NCI-H2196 treated with DMSO at 0.1 percent for 48 hours (cell line): ENCODE results near the gene RBM25.

ENCODE experiments used
- DNase-seq: peaks from one replicate; lab custom pipeline; 2025; ENCODE audit not compliant: unreplicated experiment; lab: John Stamatoyannopoulos, UW

RBM25 gene

DNA sequence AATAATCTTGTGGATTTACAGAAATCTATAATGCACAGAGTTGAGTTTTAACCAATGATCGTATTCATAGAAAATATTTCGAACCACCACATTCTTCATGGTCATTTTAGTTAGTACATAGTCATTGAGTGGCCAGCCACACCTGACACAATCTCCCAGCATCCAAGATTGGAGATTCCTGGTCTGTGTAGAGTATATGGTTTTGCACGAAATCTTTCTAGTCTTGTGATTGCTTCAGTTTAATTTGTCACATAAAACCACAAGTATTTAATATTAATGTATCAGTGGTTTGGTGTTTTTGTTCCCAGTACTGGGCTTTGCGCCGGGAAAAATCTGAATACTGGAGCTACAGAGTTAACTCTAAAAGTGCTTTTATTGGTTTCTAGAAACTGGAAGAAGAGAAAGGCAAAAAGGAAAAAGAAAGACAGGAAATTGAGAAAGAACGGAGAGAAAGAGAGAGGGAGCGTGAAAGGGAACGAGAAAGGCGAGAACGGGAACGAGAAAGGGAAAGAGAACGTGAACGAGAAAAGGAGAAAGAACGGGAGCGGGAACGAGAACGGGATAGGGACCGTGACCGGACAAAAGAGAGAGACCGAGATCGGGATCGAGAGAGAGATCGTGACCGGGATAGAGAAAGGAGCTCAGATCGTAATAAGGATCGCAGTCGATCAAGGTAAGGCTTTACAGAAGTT lies 44.6 kb downstream of the RBM25 start:
- DNase-seq, result no peak

DNA sequence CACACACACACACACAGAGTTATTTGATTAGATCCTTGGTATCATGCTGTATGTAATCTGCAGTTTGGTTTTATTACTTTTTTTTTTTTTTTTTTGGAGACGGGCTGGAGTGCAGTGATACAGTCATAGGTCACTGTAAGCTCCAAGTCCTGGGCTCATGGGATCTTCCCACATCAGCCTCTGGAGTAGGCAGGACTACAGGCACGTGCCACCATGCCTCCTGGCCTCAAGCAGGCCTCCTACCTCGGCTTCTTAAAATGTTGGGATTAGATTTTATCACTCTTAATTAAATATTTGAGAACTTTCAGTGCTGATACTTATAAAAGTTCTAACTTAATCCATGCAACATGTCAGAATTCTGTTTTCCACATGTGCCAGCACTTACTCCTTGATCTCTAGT lies 46.7 kb downstream of the RBM25 start:
- no peak for DNase-seq

DNA sequence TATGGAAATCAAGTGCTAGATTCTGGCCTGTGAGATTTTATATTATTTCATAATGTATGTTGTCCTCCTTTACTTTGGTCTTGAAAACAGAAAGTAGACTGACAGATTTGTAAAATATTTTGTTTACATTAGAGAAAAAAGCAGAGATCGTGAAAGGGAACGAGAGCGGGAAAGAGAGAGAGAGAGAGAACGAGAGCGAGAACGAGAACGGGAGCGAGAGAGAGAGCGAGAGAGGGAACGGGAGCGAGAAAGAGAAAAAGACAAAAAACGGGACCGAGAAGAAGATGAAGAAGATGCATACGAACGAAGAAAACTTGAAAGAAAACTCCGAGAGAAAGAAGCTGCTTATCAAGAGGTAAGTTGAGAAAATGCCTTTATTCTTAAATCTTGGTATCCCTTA lies 47.4 kb downstream of the RBM25 start:
- no peak for DNase-seq

DNA sequence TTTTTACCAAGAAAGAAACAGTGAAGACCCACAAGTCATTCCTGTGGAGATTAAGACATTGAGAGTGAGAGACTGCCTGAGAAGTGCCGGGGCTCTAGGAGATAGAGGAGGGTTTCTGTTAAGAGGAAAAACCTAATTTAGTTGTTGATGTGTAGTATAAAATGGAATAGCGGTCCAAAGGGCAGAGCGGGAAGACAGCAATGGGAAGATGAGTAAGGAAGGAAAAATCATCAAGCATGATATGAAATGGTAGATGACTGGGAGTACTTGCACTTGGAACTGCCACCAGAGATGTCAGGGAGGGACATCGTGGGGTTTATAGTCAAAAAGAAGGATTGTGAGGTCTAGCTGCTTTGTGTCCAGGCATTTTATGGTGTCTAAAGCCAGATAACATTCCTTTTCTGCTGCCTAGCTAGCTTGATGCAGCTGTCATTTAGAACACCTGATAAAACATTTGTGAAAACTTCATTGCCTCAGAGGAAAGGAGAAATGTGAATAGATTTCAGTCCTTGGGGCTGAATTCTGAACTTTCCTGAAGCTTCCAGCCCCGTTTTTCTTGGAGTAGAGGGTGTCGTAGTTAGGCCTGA lies 57.8 kb downstream of the RBM25 start:
- no peak for DNase-seq

DNA sequence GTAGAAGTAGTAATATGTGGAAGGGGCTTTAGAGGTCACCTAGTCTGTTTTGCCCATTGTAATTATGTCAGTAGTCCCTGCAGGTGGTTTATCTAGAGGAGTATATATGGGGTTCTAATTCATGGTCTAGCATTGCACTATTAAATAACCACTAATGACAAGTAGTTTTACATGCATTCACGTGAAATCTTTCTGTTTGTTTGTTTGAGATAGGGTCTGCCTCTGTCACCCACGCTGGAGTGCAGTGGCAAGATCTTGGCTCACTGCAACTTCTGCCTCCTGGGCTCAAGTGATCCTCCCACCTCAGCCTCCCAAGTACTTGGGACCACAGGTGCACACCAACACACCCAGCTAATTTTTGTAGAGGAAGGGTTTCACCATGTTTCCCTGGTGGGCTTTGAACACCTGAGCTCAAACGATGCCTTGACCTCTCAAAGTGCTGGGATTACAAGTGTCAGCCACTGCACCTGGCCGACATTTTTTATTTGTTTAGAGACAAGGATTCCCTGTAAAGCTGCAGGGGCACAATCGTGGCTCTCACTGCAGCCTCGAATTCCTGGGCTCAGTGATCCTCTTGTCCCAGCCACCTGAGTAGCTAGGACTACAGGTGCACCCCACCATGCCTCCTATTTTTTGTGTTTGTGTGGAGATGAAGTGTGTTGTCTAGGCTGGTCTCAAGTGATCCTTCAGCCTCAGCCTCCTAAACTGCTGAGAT lies 66.0 kb downstream of the RBM25 start:
- no peak for DNase-seq

DNA sequence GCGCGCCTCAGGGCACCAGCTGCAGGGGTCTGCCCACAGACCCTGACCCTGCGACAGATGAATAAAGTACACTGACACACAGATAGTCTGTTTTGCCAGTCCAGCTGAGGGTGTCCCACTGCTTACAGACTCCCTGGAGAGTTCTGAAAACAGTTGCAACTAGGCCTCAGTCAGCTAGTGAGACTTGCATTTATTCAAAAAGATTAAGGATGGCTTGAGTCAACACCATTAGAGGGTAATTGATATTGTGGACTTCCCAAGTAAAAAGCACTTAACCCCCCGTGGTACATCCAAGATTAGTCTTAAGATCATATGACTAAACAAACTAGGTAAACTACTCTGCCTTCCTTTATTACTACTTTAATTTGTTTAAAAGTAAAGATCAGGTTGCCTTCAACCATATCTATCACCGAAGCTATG lies 66.8 kb downstream of the RBM25 start:
- DNase-seq, result no peak

DNA sequence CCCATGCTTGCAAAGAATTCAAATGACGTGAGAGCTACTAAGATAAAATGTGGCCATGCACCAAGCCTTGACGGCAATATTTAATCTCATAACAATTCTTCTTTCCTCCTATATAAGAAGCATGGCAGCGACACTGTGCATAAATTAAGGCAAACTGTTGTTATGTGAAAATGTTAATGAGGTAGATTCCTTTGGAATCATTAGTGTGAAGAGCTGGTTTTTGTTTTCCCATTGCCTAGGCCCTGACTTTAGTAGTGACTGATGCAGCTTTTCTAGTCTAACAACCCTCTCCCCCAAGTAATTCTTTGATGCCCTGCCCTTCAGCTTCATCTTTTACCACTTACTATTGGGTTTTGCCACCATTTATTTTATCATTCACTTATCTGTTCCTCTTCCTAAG lies 67.4 kb downstream of the RBM25 start:
- no peak for DNase-seq

DNA sequence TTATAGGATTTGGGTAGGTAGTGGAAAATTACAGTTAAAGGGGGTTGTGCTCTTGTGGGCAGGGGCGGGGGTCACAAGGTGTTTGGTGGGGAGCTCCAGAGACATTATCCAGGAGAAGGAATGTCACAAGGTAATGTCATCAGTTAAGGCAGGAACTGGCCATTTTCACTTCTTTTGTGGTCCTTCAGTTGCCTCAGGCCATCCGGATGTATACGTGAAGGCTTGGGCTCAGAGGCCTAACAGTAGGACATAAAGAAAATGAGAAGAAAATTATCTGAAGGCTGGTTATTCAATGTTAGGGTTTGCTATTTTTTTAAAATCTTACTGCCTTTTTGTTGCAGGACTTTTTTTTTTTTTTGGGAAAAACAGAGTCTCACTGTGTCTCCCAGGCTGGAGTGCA lies 75.5 kb downstream of the RBM25 start:
- no peak for DNase-seq

DNA sequence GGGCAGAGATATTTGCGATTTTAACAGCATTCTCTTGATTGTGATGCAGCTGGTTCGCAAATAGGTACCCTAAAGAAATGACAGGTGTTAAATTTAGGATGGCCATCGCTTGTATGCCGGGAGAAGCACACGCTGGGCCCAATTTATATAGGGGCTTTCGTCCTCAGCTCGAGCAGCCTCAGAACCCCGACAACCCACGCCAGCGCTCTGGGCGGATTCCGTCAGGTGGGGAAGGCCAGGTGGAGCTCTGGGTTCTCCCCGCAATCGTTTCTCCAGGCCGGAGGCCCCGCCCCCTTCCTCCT lies 77.7 kb downstream of the RBM25 start:
- DNase-seq, result no peak

DNA sequence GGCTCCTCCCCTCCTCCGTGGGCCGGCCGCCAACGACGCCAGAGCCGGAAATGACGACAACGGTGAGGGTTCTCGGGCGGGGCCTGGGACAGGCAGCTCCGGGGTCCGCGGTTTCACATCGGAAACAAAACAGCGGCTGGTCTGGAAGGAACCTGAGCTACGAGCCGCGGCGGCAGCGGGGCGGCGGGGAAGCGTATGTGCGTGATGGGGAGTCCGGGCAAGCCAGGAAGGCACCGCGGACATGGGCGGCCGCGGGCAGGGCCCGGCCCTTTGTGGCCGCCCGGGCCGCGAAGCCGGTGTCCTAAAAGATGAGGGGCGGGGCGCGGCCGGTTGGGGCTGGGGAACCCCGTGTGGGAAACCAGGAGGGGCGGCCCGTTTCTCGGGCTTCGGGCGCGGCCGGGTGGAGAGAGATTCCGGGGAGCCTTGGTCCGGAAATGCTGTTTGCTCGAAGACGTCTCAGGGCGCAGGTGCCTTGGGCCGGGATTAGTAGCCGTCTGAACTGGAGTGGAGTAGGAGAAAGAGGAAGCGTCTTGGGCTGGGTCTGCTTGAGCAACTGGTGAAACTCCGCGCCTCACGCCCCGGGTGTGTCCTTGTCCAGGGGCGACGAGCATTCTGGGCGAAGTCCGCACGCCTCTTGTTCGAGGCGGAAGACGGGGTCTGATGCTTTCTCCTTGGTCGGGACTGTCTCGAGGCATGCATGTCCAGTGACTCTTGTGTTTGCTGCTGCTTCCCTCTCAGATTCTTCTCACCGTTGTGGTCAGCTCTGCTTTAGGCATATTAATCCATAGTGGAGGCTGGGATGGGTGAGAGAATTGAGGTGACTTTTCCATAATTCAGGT lies 78.3 kb downstream of the RBM25 start, which contains the start of gene PSEN1:
PSEN1 (plus strand) TSS at position 121 of the 839 bp plus-strand sequence. CDS start 11,513 bp downstream, outside the sequence.
- peak; percentile 86 for DNase-seq

DNA sequence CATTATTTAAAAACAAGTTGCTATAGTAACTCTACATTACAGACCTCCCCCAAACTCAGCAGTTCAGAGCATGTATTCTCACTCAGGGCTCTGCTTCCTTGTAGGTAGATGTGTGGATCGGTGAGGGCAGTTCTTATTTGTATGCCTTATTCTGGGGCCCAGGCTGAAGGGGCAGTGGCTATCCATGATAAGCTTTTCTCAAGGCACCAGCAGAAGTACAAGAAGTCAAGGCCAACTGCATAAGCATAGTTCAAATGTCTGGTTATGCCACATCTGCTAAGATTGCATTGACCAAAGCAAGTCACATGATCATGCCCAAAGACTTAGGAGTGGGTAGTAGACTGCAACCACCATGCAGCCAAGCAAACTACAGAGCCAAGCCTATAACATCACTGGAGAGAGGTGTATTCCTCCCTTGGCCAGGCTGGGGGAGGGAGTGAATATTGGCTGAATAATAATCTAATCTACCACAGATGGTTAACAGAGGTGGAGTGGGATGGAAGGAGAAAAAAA lies 82.5 kb downstream of the RBM25 start:
- no peak for DNase-seq

DNA sequence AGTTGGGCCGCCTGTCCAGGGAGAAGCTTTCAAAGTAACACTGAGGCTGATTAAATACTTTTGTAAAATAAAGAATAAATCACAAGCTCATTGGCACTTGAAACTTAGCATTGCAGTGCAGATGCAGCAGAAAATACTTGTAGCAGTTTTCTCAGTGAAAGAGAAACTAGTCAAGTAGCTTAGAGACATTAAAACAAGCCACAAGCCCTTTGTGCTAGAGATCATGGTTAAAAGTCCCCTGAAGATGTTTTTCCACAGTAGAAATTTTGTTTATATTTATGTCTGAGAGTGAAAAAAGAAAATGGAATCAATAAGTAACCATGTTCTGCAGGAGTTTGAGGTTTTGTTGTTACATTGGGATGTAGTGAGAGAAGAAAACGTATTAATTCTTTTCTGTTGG lies 83.9 kb downstream of the RBM25 start:
- no peak for DNase-seq

DNA sequence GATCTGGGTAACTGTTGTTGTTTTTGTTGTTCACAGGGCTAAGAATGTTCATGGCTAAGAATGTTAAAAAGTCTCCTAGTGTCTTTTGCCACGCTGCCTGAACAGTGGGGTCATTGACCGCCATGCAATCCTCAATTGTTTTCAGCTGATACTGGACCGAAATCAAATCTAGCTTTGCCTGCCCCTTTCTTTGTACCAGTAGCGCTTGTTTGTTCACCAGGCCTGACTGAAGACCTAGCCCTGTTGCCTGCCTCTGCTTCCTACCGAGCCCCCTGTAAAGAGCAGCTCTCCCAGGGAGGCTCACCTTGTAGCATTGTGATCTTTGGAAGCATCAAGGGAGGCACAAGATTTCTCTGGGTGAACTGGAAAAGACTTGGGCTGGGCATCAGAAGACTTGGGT lies 84.7 kb downstream of the RBM25 start:
- DNase-seq, result no peak

DNA sequence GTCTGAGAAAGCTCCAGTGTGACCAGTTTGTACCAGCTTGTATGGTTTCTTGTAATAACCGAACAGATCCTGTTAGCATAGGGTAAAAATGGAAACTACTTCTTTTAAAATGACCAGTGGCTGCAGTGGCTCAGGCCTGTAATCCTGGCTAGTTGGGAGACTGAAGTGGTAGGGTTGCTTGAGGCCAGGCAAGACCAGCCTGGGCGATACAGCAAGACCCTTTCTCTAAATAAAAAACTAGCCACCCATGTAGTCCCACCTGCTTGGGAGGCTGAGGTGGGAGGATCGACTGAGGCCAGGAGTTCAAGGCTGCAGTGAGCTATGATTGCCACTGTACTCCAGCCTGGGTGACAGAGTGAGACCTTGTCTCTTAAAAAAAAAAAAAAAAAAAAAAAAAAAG lies 85.3 kb downstream of the RBM25 start:
- DNase-seq, result no peak

DNA sequence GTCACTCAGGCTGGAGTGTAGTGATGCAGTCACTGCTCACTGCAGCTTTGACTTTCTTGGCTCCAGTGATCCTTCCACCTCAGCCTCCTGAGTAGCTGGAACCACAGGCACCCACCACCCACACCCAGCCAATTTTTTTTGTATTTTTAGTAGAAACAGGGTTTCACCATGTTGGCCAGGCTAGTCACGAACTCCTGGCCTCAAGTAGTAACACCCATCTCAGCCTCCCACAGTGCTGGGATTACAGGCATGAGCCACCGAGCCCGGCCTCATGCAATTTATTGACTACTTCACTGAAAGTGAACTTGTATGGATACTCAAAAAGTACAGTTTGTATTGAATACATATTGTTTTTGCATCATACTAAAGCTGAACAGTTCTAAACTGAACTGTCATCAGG lies 87.0 kb downstream of the RBM25 start:
- DNase-seq, result no peak

DNA sequence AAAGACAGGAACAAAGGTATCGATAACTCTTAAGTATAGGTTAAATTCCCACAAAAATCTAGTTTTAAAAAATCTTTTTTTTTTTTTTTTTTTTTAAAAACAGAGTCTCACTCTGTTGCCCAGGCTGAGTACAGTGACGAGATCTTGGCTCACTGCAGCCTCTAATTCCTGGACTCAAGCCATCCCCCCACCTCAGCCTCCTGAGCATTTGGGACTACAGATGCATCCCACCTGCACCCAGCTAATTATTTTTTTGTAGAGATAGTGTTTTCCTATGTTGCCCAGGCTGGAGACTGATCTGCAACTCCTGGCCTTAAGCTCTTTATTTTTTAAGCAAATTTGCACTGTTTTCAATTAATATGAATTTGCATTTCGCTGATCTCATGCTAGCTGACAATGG lies 87.8 kb downstream of the RBM25 start:
- no peak for DNase-seq

DNA sequence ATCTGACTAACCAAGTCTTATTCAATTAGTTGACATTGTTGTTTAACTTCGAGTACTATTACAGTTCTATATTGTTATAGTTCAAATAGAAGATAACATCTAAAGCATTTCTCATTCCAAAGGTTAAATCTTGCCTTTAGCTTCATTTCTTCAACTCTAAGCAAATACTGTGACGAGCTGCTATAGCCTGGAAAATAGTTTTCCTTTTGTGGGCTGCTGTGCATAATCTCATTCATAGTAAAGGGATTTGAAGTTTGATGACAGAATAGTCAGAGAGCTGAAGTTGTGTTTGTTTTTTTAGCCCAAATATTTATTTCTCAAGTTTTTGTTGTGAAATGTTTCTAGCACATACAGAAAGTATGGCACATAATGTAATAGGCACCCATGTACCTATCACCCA lies 91.4 kb downstream of the RBM25 start:
- no peak for DNase-seq

DNA sequence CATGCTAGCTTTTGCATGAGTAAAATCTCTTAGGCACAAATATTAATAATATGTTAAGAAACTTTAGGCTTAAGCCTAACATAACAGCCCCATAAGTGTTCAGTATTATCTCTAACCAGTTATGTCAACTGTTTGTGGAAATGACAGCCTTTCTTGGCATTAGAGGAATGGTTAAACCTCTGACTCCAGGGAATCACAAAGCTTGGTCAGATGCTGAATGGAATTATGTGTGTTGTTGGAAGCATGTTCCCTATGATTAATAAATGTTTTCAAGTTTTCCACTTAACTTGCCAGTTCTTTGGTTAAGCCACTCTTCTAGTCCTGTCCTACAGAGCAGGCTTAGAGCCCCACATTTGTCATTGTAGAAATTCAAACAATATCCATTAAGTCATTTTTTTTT lies 94.9 kb downstream of the RBM25 start:
- DNase-seq, result no peak

DNA sequence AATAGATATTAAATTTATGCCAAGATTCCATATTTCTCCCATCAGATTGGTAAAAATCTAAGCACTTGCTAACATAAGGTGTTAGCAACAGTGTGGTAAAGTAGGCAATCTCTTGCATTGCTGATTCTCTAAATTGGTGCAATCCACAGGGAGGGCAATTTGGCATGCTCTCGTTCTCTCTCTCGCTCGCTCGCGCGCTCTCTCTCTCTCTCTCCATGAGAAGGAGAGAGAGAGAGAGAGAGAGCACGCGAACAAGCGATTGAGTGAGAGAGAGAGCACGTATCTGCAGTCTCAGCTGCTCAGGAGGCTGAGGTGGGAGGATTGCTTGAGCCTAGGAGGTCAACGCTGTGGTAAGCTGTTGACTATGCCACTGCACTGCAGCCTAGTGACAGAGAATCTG lies 103.9 kb downstream of the RBM25 start:
- no peak for DNase-seq

DNA sequence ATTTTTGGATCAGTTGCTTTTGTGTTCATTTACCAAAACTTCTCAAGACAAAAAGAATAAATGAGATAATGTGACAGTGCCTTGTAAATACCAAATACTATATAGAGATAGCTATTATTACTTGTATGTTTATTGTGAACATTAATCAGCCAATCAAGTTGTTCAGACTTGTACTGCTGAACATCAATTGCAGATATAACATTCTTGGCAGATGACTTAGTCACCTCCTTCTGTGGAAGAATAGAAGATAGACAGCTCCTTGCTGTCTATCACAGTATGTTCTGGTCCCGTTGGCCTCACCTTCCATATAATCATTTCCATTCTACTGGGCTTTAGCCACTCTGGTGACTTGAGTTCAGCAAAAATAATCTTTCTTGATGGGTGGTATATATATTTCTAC lies 108.1 kb downstream of the RBM25 start:
- no peak for DNase-seq

DNA sequence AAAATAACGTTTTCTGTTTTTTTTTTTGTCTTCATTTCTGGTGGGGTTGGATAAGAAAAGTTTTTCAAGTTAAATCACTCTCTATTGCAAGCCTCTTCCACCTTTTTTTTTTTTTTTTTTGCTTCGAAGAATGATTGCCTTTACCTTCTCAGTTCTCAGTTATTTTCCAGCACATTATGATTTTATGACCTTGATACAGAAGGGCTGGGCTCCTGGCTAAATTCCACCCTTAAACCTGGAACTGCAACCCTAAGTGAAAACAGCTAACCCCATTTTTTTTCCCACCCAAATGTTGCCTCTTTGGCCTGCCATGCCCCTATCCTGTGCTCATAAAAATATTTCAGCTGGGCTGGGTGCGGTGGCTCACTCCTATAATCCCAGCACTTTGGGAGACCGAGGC lies 109.4 kb downstream of the RBM25 start:
- no peak for DNase-seq

DNA sequence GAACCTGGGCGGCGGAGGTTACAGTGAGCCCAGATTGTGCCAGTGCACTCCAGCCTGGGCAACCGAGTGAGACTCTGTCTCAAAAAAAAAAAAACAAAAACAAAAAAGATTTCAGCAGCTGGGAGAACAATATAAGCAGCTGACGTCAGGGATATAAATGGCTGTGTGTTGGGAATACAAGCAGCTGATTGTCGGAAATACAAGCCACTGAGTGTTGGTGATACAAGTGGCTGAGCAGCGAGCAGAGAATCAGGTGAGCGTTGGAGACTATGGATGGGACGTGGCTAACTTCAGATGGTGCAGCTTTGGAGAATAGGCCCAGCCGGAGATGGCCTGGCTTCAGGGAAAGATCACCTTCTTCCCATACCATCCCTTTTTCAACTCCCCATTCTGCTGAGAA lies 109.9 kb downstream of the RBM25 start:
- no peak for DNase-seq
